GM18909 (cell line): ENCODE results near the gene BGN.

Source experiments
- ATAC-seq: cut with Tn5 transposase; IDR thresholded peaks from one replicate; pipeline ENCODE4 v1.9.1; 2021; ENCODE audit warnings: mild to moderate bottlenecking; ENCODE audit not compliant: unreplicated experiment, poor library complexity

Gene BGN

DNA sequence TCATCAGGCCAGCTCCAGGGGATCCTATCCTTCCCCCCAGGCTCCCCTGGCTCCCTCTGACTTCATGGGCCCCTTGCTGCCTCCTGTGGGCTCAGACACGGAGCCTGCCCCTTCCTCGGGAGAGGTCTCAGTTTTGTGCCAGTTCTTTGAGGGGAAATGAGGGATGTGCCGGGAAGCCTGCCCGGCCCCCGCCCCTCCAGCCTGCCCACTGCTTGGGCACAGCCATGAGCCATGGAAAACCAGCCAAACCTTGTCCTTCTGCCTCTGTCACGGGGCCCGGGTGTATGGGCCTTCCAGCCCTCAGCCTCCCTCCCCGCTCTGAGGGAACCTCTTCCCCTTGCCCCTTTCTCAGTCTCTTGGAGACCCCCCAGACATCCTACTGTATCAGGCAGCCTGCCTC is 6.8 kb downstream of the BGN start:
- no peak for ATAC-seq

DNA sequence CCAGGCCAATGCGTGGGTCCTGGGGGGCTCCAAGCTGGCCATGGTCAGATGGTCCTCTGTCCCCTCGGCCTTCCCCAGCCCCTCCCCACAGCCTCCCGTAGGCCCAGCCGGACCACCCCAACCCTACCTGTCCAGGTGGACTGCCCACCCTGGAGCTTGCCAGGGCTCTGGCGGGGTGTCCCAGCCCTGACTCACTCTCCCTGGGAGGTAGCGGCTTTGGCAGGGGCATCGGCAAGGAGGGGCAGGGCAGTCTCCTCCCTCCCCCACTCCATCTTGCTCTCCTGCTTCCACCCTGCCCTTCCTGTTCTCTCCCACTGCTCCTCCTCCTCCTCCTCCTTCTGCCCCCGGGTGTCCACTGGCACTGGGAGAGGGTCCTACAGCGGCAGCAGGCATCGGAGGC is 7.4 kb downstream of the BGN start:
- ATAC-seq, result no peak

DNA sequence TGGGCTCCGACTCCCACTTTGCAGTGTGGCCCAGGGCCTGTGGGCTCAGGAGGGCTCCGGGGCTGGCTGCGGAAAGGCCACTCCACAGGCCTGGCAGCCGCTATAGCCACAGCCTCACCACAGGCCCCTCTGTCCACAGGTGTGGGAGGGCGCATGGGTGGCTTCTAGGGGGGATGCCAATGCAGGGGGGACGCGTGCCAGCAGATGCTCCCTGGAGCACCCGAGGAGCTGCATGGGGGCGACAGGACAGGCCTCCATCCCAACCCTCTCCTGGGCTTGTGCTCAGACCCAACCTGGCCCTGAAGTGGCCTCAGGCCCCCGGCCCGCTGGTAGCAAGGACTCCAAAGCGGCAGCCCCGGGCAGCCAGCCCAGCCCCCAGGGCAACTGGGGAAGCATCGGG is 8.0 kb downstream of the BGN start:
- ATAC-seq, result no peak

DNA sequence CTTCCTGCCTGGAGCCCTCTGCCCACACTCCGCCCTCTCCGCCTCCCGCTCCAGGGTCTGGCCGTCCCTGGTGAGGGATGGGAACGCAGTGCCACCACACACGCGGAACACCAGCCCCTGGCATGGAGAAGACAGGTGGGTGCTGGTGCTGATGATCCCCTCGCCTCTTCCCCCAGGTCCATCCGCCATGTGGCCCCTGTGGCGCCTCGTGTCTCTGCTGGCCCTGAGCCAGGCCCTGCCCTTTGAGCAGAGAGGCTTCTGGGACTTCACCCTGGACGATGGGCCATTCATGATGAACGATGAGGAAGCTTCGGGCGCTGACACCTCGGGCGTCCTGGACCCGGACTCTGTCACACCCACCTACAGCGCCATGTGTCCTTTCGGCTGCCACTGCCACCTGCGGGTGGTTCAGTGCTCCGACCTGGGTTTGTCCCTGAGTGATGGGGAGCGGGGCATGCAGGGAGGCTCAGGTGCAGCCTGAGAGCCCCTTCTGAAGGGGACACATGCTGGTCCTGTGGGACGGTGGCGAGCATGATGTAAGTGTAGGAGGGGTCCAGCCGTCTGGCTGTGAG is 9.8 kb downstream of the BGN start:
- ATAC-seq, result no peak

DNA sequence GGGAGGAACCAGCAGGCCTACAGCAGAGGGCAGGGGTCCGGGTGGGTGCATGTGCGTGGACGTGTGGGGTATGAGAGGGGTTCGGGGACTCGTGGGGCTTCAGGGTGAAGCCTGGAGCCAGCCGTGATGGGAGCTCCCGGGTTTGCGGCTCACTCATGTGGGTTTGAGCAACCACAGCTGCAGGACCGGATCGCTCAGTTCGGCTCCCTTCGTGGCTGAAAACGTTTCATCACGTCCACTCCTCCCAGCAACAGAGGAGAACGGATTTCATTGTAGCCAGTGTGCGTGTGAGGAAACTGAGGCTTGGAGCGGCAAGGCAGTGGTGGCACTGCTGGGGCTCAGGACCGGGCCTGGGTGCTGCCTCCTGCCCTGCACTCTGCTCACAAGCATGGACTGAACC is 10.6 kb downstream of the BGN start:
- no peak for ATAC-seq

DNA sequence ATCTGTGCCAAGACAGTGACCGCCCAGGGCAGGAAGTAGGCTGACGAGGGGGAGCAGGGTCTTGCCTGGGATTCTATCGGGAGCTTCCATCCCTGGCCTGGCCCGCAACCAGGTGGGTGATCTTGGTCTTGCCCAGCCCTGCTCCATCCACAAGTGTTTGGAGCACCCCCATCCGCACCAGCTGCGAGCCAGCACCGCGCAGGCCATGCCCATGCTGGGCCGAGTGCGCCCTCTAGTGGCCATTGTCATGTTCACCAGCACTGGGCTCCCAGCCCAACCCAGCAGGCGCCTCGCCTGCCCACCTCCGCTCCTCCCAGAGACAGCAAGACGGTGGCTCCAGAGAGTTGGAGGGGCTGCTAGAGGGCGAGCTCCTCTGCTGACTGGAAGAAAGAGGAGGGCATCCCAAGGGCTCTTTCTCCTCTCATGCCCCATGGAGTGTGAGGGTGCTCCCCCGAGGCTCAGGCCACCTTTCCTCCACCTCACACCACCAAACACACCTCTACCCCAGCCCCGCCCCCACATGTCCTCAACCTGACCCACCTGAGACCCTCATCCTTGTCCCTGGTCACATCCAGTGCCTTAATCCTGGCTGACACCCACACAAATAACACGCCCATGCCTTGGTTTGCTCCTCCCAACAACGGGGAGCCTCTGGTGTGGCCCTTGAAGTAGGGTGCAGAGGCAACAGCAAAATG is 12.9 kb downstream of the BGN start:
- peak; percentile 90 for ATAC-seq

DNA sequence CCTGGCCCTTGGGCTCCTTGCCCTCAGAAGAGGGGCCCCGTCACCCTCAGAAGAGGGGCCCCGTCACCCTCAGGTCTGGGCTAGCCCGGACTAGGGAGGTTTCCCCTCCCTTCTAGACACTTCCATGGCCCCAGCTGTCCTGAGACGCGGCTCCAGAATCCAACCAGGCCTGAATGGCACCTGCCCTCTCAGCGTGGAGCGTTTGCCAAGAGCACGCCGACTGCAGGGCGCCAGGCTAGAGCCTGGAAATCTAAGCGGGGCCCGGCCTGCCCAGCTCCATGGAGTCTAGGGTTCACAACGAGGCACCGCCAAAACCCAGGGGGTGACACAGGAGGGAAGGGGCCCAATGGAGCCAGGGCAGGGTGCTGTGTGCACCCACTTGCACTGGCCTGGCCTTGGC is 14.8 kb downstream of the BGN start:
- no peak for ATAC-seq

DNA sequence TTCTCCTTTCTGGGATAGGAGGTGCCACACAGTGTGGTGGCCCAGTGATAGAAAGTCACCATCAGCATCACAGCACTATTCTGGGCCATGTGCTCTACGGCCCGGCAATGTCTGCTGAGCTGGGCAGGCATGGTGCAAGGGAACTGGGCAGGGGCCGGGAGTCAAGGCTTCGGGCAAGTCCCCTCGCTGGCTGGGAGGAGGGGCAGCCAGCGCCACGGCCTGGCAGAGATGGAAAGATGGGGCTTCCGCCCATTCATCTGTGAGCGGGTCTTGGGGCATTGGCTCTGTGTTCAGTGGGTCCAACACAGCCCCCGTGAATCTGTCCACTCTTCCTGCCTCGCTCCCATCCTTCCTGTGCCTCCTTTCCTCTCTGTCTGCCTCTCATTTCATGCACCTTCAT is 15.6 kb downstream of the BGN start:
- ATAC-seq, result no peak

DNA sequence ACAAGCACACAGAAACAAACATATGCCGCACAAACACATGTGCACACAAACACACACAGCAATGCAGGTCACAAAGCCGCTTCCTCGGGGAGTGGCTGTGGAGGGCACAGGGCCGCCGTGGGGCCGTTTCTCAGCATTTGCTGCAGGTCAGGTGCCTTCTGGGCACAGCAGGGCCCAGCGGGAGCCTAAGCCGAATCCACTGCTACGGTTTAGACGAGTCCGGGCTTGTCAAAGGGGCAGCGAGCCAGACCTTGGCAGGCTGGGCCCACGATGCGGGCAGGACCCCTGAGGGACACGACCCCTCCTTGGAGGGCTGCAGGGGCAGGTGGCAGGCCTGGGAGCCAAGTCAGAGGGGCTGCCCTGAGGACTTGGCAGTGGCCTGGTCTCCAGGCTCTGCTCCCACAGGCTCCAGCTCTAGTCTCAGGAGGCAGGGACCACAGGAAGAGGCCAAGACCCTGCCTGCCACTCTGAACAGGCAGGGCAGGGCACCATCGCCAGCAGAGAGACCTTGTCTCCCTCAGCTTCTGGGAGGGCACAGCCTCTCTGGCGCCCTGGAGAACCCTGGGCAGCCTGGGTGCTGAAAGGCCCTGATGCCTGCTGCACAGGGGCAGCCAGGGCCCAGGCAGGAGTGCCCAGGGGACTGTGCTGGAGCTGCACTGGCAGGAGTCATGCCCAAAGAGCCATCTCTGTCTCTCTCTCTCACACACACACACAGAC is 17.2 kb downstream of the BGN start:
- ATAC-seq, result no peak

DNA sequence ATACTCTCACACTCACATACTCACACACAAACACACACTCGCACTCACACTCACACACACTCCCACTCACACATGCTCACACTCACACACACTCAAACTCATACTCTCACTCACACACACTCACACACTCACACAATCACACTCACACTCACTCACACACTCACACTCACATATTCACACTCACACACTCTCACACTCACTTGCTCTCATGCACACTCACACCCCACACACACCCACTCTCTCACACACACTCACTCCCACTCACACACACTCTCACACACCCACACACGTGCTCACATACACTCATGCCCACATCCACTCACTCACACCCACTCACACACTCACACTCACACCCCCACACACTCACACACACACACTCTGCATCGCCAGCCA is 17.7 kb downstream of the BGN start:
- ATAC-seq, result no peak

DNA sequence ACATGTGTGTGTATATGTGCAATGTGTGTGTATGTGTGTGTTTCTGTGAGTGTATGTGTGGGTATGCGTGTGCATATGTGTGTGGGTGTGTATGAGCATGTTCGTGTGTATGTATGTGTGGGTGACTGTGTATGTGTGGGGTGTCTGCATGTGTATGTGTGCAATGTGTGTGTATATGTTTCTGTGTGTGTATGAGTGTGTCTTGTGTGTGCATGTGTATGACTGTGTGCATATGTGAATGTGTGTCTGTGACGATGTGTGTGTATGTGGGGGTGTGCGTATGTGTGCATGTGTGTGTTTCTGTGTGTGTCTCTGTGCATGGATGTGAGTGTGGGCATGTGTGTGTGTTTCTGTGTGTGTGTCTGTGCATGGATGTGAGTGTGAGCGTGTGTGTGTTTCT is 18.5 kb downstream of the BGN start:
- no peak for ATAC-seq

DNA sequence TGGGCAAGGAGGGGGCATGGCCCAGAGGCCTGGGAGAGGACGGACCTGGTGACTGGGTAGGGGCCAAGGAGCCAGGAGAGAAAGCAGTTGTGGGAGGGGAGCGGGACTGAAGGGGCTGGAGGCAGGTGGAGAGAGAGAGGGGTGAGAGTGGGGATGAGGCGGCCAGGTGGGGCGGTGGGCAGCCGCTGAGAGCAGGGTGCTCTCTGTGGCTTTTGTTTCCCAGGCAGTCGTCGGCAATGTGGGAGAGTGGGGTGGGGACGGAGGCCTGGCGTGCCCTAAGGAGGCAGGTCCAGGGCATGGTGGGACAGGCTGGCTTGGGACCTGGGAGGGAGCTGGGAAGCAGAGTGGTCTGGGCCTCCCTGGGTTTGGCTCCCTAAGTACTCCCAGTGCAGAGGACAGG is 19.5 kb downstream of the BGN start:
- no peak for ATAC-seq

DNA sequence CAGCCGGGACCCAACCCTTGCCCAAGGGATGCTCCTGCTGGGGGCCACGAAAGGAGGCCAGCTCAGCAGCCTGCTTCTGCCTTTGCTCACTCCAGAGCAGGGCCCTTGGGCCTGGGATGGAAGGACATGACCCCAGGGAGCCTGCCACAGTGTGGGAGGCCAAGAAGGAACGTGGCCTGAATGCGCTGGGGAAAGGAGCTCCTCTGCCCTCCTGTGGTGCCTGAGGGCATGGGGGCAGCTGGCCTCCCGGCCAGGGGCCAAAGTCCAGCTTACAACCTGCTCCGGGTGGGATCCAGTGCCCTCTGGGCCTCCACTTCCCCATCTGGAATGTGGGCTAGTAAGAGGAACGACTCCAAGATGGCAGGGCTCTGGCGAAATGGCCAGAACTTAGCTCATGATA is 20.7 kb downstream of the BGN start:
- ATAC-seq, result no peak

DNA sequence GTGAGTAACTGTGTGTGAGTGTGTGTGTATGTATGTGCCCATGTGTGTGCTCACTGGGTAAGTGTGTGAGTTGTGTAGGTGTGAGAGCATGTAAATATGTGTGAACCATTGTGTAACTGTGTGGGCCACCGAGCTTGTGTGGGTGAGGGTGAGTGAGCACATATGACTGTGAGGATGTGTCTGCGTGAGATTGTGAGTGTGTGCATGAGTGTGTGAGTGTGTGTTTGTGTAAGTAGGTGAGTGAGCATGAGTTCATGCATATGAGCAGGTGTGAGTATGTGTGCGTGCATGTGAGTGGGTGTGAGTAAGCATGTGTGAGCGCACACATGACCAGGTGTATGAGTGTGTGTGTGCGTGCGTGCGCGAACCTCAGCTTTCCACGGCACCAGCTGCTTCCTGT is 21.3 kb downstream of the BGN start:
- ATAC-seq, result no peak

DNA sequence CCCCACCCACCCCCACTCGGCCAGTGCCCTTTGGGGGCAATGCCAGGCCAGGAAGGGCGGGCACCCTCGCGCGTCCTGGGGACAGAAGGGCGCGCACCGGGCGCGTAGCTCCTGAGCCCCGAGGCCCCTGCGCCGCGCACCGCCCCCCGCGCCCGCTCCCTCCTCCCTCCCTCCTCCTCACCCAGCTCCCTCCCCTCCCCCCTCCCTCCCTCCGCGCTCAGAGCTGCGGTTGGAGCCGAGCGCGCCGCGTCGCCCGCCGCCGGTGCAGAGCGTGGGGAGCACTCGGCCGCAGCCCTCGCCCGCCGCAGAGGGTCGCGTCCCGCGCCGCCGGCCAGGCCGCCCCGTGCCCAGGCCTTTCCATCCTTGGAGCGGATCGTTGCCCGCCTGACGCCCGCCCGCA is 22.6 kb downstream of the BGN start, which contains the start of gene ATP2B3:
Gene ATP2B3 (plus strand): TSS at position 220 of the 400 bp plus-strand sequence. CDS start 18,606 bp downstream, outside the sequence.
- no peak for ATAC-seq

DNA sequence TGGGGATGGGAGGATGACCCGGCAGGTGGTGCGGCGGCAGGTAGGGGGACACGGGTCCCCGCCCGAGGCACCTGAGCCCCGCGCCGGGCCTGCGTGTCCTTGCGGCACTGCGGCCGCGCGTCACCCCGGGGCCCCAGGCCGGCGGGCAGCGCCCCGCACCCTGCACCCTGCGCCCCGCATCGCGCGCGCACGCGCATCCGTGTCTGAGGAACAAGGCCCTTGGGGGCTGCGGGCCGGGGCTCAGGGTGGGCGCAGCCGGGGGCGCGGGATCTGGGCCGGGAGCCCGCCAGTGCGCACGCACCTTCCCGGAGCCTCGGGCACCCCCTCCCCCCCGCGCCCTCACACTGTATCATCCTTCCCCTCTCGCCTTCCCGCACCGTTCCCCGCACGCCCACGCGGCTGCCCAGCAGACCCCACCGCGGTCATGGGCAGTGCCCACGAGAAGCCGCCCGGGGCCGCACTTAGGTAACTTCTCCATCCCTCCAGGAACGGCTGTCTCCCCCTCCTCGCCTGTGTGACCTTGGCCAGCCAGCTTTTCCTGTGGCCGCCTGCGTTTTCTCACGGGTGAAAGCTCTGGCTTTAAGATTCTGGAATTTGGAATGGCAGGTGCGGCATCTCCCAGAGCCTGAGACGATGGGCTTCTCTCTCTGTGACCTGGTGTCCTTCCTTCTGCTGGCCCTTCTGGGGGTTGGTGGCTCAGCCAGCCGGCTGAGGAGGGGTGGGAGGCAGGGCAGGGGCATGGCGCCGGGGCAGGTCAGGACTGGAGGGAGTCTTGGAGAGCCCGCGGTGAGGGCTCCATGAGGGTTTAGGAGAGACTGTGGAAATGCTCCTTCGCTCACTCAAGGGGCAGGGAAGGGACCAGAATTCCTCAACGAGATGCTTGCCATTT is 23.4 kb downstream of the BGN start:
- ATAC-seq, result no peak

DNA sequence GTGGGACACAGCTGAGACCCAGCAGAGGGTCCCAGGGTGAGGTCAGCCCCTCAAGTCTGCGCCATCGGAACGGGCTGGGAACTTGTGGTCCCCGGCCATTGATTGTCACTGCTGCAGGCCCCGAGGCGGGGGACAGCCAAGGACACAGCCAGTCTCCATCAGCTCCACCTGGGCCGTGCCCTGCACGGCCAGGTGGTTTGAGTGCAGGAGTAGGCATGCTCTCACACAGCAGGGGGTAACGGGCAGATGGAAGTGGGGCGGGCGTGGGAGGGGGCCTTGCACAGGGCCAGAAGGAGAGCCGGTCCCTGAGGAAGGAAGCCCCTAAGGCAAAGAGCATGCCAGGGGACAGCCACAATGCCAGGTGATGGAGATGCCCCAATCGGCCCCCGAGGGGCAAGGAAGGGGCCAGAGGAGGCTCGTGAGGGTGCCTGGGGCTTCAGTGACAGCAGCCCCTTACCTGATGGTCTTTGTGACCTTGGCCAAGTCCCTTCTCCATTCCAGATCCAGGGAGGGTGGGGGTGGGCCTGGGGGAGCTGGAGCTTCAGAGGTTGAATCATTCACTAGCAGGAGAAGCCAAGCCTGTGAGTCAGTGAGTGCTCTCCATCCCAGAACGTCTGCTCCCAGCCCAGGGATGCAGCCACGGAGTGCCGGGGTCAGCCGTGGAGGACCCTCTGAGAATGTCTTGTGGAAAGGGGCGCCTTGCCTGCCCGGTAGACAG is 24.9 kb downstream of the BGN start:
- ATAC-seq, result no peak

DNA sequence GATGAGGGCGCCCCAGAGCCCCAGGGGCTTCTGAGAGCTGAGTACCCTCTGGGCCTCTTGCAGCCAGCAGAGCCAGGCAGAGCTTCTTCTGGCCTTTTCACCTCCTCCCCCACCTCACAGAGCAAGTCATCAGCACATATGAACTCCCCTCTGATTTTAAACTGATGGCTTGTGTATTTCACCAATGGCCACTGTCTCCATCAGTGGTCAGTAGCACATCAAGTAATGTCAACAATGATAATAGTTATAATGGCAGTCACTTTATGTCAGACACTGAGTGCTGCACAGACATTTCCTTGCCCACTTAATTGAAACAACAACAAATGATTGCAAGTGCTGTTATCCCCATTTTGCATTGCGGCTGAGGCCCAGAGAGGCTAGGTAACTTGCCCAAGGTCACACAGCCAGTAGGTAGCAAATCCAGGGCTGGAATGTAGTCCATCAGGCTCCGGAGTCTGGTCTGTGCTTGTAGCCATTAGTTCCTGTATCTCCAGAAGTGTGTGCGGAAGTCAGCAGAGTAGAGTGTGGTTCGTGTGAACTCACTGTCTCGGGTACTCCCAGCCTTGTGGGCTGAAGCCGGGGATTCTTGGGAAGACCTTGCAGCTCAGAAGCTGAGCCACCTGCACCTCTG is 25.6 kb downstream of the BGN start:
- no peak for ATAC-seq

DNA sequence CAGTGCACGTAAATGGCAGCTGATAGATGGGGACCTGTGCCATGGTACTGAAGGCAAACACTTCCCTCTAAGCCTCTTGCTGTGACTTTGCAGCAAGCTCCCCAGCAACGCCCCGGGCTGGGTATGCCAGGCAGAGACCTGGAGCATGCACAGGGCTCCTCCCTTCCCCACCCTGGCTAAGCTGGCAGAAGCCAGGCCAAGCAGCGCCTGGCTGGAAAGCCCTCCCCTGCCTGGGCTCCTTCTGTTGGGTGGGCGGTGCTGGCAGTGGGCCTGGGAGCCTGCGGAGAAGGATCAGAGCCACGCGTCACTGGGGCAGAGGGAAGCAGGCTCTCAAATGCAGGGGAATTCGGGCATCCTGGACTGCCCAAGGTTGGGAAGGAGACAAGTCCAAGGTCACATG is 26.3 kb downstream of the BGN start:
- no peak for ATAC-seq

DNA sequence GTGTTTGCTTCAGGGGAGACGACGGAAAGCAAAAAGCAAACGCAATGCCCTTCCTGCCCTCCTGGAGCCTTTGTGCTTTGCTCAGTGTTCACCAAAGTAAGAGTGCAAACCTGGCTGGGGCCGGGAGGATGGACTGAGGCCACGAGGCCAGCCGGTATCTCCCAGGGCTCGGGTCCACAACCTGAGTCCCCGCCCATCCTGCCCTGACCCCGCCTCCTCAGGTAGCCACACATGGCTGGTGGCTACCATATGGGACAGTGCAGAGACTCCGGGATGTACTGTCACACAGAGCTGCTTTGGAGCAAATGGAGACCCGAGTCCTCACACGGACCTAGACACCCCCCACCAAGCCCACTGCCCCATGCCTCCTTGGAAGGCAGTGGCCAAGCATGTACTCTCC is 27.5 kb downstream of the BGN start:
- no peak for ATAC-seq
